Duodenal mucosa (tissue), 2 donors: Measurements from ENCODE around the gene PLCE1.
A peak's percentile ranks its signal among the peaks of the same experiment; 100 is the strongest.

Experiments used
- H3K27ac ChIP-seq: one replicate; pipeline ENCODE4 v1.7.0; 2013; ENCODE audit warnings: low read depth, low read length
- H3K27me3 ChIP-seq, 2 donors: one replicate each; pipeline ENCODE4 v1.7.0; 2013; ENCODE audit warnings: low read length in 2 of 2, control low read depth in 1 of 2; ENCODE audit not compliant: insufficient read depth in 2 of 2, control insufficient read depth in 1 of 2
- H3K36me3 ChIP-seq, 2 donors: one replicate each; pipeline ENCODE4 v1.7.0; 2013; ENCODE audit warnings: low read length in 2 of 2, control low read depth in 1 of 2; ENCODE audit not compliant: insufficient read depth in 2 of 2, control insufficient read depth in 1 of 2
- H3K4me1 ChIP-seq, 2 donors: one replicate each; pipeline ENCODE4 v1.7.0; 2013; ENCODE audit warnings: low read length in 2 of 2, control low read depth in 1 of 2; ENCODE audit not compliant: insufficient read depth in 2 of 2, control insufficient read depth in 1 of 2
- H3K4me3 ChIP-seq, 2 donors: one replicate each; pipeline ENCODE4 v1.7.0; 2013; ENCODE audit warnings: low read length in 2 of 2, low read depth in 1 of 2
- H3K9ac ChIP-seq, 2 donors: one replicate each; pipeline ENCODE4 v1.7.0; 2013; ENCODE audit warnings: low read length in 2 of 2, low read depth in 1 of 2
- H3K9me3 ChIP-seq, 2 donors: one replicate each; pipeline ENCODE4 v1.7.0; 2013; ENCODE audit warnings: low read length in 2 of 2, control low read depth in 1 of 2; ENCODE audit not compliant: control insufficient read depth in 1 of 2

Gene PLCE1

GRCh38 chr10:93992400-93993030 lies 1.2 kb upstream of the PLCE1 start:
- Histone ChIP-seq H3K9me3 (no peaks in the 10 kb centered on the region), H3K36me3 (no peaks in the 10 kb centered on the region), H3K4me3 (no peak overlapping the region), H3K9ac (no peak overlapping the region), H3K27ac (no peak overlapping the region), H3K27me3 (peaks cover 5 to 6% of the 10 kb centered on the region in 2 donors), H3K4me1 (peaks cover 31 to 33% of the 10 kb centered on the region in 2 donors)

- Histone ChIP-seq H3K27me3 (peaks cover 5 to 6% of the 10 kb centered on the region in 2 donors), H3K27ac (no peak overlapping the region), H3K4me3 (peak overlapping the region; percentile 52 to 66), H3K4me1 (peaks cover 31 to 33% of the 10 kb centered on the region in 2 donors), H3K9me3 (no peaks in the 10 kb centered on the region), H3K9ac (peak overlapping the region; percentile 11 to 40), H3K36me3 (no peaks in the 10 kb centered on the region)
Observed at GRCh38 chr10:93993414-93993781, 333 bp upstream of the PLCE1 start.

GRCh38 chr10:93994438-93994801 lies 689 bp downstream of the PLCE1 start:
- H3K9ac ChIP-seq: peak overlapping the region; percentile 67 to 88
- H3K27me3 ChIP-seq: peaks cover 3 to 6% of the 10 kb centered on the region in 2 donors
- H3K4me1 ChIP-seq: peaks cover 31 to 34% of the 10 kb centered on the region in 2 donors
- H3K9me3 ChIP-seq: no peaks in the 10 kb centered on the region
- no peak overlapping the region for H3K27ac ChIP-seq
- no peaks in the 10 kb centered on the region for H3K36me3 ChIP-seq
- peak overlapping the region; percentile 79 for H3K4me3 ChIP-seq

- peak overlapping the region; percentile 79 for H3K4me3 ChIP-seq
Observed at GRCh38 chr10:93995182-93995581, 1.5 kb downstream of the PLCE1 start.

DNA sequence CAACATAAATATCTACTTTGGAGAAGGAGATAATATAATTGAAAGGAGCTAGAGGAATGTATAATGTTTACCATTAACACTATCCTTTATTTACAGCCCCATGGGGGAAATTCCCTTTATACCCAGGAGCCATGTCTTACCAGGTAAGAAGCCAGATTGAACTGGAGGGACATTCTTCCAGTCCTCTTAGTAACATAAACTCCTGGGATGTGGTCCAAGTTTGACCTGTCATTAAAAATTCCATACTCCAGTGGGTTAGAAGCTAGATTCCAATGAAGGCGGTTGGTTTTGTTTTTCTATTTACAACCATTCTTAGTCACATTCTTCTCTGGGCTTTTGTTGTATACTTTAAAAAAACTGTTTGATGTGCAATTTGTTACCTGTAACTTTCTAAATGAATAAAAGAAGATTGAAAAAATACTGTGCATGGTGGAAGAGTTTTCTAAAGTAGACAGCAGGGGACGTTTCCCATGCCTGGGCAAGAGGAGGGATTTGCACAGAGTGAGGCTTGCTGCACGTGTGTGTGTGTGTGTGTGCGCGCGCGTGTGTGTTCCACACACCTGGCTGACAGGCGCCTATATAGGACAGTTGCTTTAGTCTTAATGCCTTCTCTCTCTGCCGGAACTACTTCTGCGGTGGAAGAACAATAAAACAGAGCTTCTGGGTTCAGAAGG lies 2.0 kb downstream of the PLCE1 start:
- no peaks in the 10 kb centered on the region for H3K9me3 ChIP-seq
- peaks cover 42 to 44% of the 10 kb centered on the region in 2 donors for H3K4me1 ChIP-seq
- H3K27ac ChIP-seq: no peak overlapping the region
- peak overlapping the region; percentile 79 for H3K4me3 ChIP-seq
- no peaks in the 10 kb centered on the region for H3K36me3 ChIP-seq
- H3K27me3 ChIP-seq: peaks cover 3 to 6% of the 10 kb centered on the region in 2 donors
- H3K9ac ChIP-seq: no peak overlapping the region

More at GRCh38 chr10:93995182-93995581, 1.5 kb downstream of the PLCE1 start:
- H3K27me3 ChIP-seq: peaks cover 3 to 6% of the 10 kb centered on the region in 2 donors
- peaks cover 39 to 42% of the 10 kb centered on the region in 2 donors for H3K4me1 ChIP-seq
- no peaks in the 10 kb centered on the region for H3K36me3 ChIP-seq
- peak overlapping the region; percentile 67 to 88 for H3K9ac ChIP-seq
- no peaks in the 10 kb centered on the region for H3K9me3 ChIP-seq
- H3K27ac ChIP-seq: no peak overlapping the region

GRCh38 chr10:93996551-93996950 lies 2.8 kb downstream of the PLCE1 start:
- Histone ChIP-seq H3K27ac (no peak overlapping the region), H3K9me3 (no peaks in the 10 kb centered on the region), H3K4me3 (no peak overlapping the region), H3K27me3 (peaks cover 3 to 6% of the 10 kb centered on the region in 2 donors), H3K9ac (no peak overlapping the region), H3K4me1 (peaks cover 40 to 44% of the 10 kb centered on the region in 2 donors), H3K36me3 (no peaks in the 10 kb centered on the region)

DNA sequence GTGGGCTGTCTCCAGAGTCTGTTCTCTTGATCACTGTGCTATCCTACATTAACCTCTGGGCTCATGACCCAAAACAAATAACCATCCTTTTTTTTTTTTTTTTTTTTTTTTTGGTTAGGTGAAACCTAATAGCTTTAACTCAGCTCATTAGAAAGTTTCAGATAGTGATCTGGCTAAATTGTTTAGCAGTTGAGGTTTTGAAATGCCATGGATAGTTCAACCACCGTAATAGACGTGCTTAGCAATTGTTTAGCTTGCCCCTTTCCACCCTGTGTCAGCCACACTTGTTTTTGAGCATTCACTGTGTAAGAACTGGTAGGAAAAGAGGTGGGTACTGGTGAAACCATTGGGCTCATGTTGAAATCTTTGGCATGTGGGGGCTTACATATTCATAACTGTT lies 3.8 kb downstream of the PLCE1 start:
- Histone ChIP-seq H3K9ac (no peak overlapping the region), H3K4me1 (peaks cover 37 to 44% of the 10 kb centered on the region in 2 donors), H3K27ac (no peak overlapping the region), H3K27me3 (peaks cover 3 to 6% of the 10 kb centered on the region in 2 donors), H3K36me3 (no peaks in the 10 kb centered on the region), H3K9me3 (no peaks in the 10 kb centered on the region), H3K4me3 (no peak overlapping the region)

- H3K27me3 ChIP-seq: peaks cover 2 to 3% of the 10 kb centered on the region in 2 donors
- H3K4me1 ChIP-seq: peaks cover 31 to 42% of the 10 kb centered on the region in 2 donors
- H3K9ac ChIP-seq: no peak overlapping the region
- no peaks in the 10 kb centered on the region for H3K9me3 ChIP-seq
- H3K27ac ChIP-seq: no peak overlapping the region
- H3K4me3 ChIP-seq: no peak overlapping the region
- no peaks in the 10 kb centered on the region for H3K36me3 ChIP-seq
Observed at GRCh38 chr10:93999401-93999851, 5.7 kb downstream of the PLCE1 start.

DNA sequence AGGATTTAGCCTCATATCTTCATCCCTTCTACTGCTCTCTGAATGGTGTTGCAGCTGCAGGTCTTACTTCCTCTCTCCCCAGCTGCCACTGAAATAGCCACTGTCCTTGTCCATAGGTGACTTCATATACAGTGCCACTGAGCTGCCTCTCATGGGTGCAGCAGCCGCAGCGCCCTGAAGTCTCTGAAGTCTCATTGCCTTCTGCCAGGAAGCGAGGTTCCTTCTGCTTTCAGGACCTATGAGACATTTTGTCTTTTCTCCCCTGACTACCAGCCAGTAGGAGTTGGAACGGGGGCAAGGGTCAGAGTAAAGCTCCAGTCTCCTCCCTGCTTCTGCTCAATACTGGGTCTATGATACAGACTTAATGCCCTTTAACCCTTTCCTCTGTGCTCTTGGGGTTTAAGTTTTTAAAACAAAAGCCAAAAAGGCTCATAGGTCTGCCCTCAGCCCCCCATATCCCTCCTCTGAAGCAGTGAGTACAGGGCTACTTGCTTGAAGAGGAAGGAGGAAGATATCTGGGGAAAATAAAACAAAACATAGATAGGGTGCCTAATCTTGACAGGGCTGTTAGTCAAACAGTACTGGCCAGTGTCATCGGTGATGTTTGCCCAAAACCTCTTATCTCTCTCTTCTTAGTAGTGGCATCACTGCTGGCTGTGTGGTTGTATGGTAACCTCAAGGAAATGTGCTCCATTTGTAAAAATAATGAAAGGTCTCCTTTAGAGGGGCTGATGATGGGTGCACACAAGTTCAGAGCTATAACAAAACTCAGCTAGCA lies 7.1 kb downstream of the PLCE1 start:
- Histone ChIP-seq H3K4me1 (peaks cover 33 to 56% of the 10 kb centered on the region in 2 donors), H3K9me3 (no peaks in the 10 kb centered on the region), H3K27ac (no peak overlapping the region), H3K36me3 (no peaks in the 10 kb centered on the region), H3K27me3 (no peaks in the 10 kb centered on the region), H3K9ac (peak overlapping the region in 1 of 2 donors; percentile 8), H3K4me3 (peak overlapping the region in 1 of 2 donors; percentile 21)

- Histone ChIP-seq H3K9ac (no peak overlapping the region), H3K27ac (no peak overlapping the region), H3K27me3 (no peaks in the 10 kb centered on the region)
Observed at GRCh38 chr10:94001416-94001810, 7.7 kb downstream of the PLCE1 start.

More at GRCh38 chr10:94001416-94001810, 7.7 kb downstream of the PLCE1 start:
- Histone ChIP-seq H3K4me1 (peaks cover 36 to 56% of the 10 kb centered on the region in 2 donors), H3K9me3 (no peaks in the 10 kb centered on the region), H3K4me3 (no peak overlapping the region), H3K36me3 (no peaks in the 10 kb centered on the region)
